ENCODE measurements around the gene PHF21B. TPM values are rescaled to one million over a fixed set of nuclear protein-coding genes. Genes with fewer than 3 reads are reported as not detected.

The PHF21B gene
- total and polyA plus RNA-seq, 2 of the 8 experiments (the other 6 are each of a cell fraction or from before 2014, with no cell fraction given) = 19.3 to 68.1 TPM

DNA sequence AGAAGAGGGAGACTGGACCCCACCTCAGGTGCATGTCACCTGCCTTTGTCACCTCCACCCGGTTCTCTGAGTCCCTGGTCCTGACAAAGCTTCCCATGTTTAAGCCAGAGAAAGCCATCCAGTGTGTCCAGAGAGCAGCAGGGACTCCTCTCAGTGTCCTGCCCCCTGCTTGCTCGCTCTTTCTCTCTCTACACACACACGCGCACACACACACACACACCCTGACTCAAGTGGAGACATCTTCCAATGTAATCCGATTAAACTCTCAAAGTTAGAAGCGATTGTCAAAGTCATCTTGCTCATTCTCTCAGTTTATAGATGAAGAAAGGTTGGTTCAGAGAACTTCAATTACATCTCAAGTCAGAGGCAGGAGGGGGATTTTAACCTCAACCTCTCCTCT, 19.7 kb upstream of the PHF21B start (continued):
- TF ChIP-seq HDAC6 (IDR thresholded peaks at IDR 0.05; ENCODE audit: low read depth, low read length) = no peak
- TF ChIP-seq, protein P1, sequence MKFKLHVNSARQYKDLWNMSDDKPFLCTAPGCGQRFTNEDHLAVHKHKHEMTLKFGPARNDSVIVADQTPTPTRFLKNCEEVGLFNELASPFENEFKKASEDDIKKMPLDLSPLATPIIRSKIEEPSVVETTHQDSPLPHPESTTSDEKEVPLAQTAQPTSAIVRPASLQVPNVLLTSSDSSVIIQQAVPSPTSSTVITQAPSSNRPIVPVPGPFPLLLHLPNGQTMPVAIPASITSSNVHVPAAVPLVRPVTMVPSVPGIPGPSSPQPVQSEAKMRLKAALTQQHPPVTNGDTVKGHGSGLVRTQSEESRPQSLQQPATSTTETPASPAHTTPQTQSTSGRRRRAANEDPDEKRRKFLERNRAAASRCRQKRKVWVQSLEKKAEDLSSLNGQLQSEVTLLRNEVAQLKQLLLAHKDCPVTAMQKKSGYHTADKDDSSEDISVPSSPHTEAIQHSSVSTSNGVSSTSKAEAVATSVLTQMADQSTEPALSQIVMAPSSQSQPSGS (IDR thresholded peaks at IDR 0.05; ENCODE audit: low read length) = no peak
- no peak for TF ChIP-seq TCF12 (IDR thresholded peaks at IDR 0.05; ENCODE audit: low read depth, low read length)
- no peak for TF ChIP-seq EP300 (IDR thresholded peaks at IDR 0.05; ENCODE audit: borderline replicate concordance in 1 of 2, low read depth in 2 of 2, low read length in 2 of 2)
- TF ChIP-seq POLR2A (IDR thresholded peaks at IDR 0.05; ENCODE audit: control extremely low read depth in 1 of 2, low read depth in 2 of 2, low read length in 2 of 2) = no peak
- TF ChIP-seq USF2 (IDR thresholded peaks at IDR 0.05; ENCODE audit: low read length) = no peak
- no peak for TF ChIP-seq SRF (IDR thresholded peaks at IDR 0.05; ENCODE audit: low read depth, low read length)
- TF ChIP-seq RFX5 (IDR thresholded peaks at IDR 0.05; ENCODE audit: borderline replicate concordance, low read depth, low read length) = no peak
- TF ChIP-seq CBX5 (IDR thresholded peaks at IDR 0.05; ENCODE audit: low read depth, low read length) = no peak
- no peak for TF ChIP-seq BACH1 (IDR thresholded peaks at IDR 0.05; ENCODE audit: low read length)

Data from H1 (cell line).